Endothelial cell of umbilical vein (primary cell): Measurements from ENCODE around the gene AMZ1. TPM values are rescaled to one million over a fixed set of nuclear protein-coding genes. Genes with fewer than 3 reads are reported as not detected.
"Not testable (repeated sequence)": the region's sequence is repeated elsewhere in the genome, so short reads cannot be mapped to it uniquely, and the experiment has no call there.

Experiments used
- BruUV-seq: library from RNA; stranded (reverse); fragments of 400-500 nt; replicated peaks from 2 replicates; lab custom pipeline; 2021; lab: Mats Ljungman, UMichigan
- CTCF ChIA-PET: fragments of 300-600, 350-600 bp; sonication (Branson Sonifier 250); formaldehyde crosslinking; loops from one replicate; lab custom pipeline; 2021; ENCODE audit warnings: antibody characterized with exemption, inconsistent platforms; lab: Charles Lee
- POLR2A ChIA-PET: fragments of 300-600, 350-600 bp; sonication (Branson Sonifier 250); formaldehyde crosslinking; loops from one replicate; lab custom pipeline; 2021; ENCODE audit warnings: antibody characterized with exemption, inconsistent platforms; lab: Charles Lee
- DNase-seq: peaks from one replicate; pipeline ENCODE4 v3.0.0-alpha.2; 2011; ENCODE audit warnings: low read depth, low spot score
- FAIRE-seq: peaks from 2 replicates; lab custom pipeline; 2011; peaks lifted over from hg19 to GRCh38; lab: Jason Lieb, UNC
- H2AFZ ChIP-seq: 2 replicates; pipeline ENCODE4 v1.6.0; 2012; ENCODE audit warnings: low read depth, low read length, control low read depth, inconsistent platforms
- H3K27ac ChIP-seq: 2 replicates; pipeline ENCODE4 v1.5.1; 2011; ENCODE audit warnings: low read depth, mild to moderate bottlenecking, control low read depth, low read length, moderate library complexity; ENCODE audit not compliant: insufficient read depth
- H3K27me3 ChIP-seq, 2 experiments: 2 replicates each; pipeline versions ENCODE4 v1.6.0 to v1.6.1; 2011; ENCODE audit warnings: low read length in 2 of 2, mixed read lengths in 1 of 2; ENCODE audit not compliant: control insufficient read depth in 2 of 2, insufficient read depth in 2 of 2
- H3K36me3 ChIP-seq, 2 experiments: 2 replicates in 1 of 2; 3 replicates in 1 of 2; pipeline ENCODE4 v1.5.1; 2011; ENCODE audit warnings: low read length in 2 of 2, mild to moderate bottlenecking in 1 of 2, moderate library complexity in 1 of 2; ENCODE audit not compliant: control insufficient read depth in 2 of 2, insufficient read depth in 2 of 2; ENCODE audit errors: extremely low read depth in 1 of 2
- H3K4me1 ChIP-seq: 3 replicates; pipeline ENCODE4 v1.5.1; 2011; ENCODE audit warnings: mild to moderate bottlenecking, low read length; ENCODE audit not compliant: control insufficient read depth, insufficient read depth; ENCODE audit errors: extremely low read depth
- H3K4me2 ChIP-seq: 2 replicates; pipeline ENCODE4 v1.6.1; 2011; ENCODE audit warnings: low read length, control low read depth, mixed read lengths; ENCODE audit not compliant: insufficient read depth
- H3K4me3 ChIP-seq, 3 experiments: fragments of 200-600 bp in 1 of 3; sonication (generic), shearing (Covaris generic) in 1 of 3; replicated peaks in 1 of 3; 2 replicates each; pipeline ENCODE4 v1.5.1; 2011 to 2016; ENCODE audit warnings: control low read depth in 3 of 3, low read length in 3 of 3, mild to moderate bottlenecking in 2 of 3, inconsistent platforms in 1 of 3, low read depth in 1 of 3, moderate library complexity in 1 of 3; ENCODE audit not compliant: insufficient read depth in 1 of 3
- H3K79me2 ChIP-seq: 2 replicates; pipeline ENCODE4 v1.6.0; 2012; ENCODE audit warnings: low read length, inconsistent platforms; ENCODE audit not compliant: control insufficient read depth, insufficient read depth
- H3K9ac ChIP-seq: replicated peaks from 2 replicates; pipeline ENCODE3; 2011; ENCODE audit warnings: low read length, control low read depth; ENCODE audit not compliant: insufficient read depth; ENCODE audit errors: extremely low read depth
- H3K9me1 ChIP-seq: replicated peaks from 3 replicates; pipeline ENCODE4 v1.6.0; 2011; ENCODE audit warnings: mild to moderate bottlenecking, low read length; ENCODE audit not compliant: control insufficient read depth, insufficient read depth; ENCODE audit errors: extremely low read depth
- H3K9me3 ChIP-seq: replicated peaks from 2 replicates; pipeline ENCODE4 v1.5.1; 2012; ENCODE audit warnings: low read length, inconsistent platforms; ENCODE audit not compliant: control insufficient read depth, insufficient read depth
- H4K20me1 ChIP-seq: replicated peaks from 2 replicates; pipeline ENCODE3; 2011; ENCODE audit warnings: mild to moderate bottlenecking, low read length; ENCODE audit not compliant: control insufficient read depth, insufficient read depth; ENCODE audit errors: extremely low read depth
- GATA2 ChIP-seq: IDR thresholded peaks from 2 replicates; pipeline ENCODE4 v1.7.0; 2011; ENCODE audit warnings: low read depth, mild to moderate bottlenecking, moderate library complexity, mixed read lengths, low read length; ENCODE audit not compliant: insufficient read length, insufficient read depth
- JUN ChIP-seq: IDR thresholded peaks from 2 replicates; pipeline ENCODE4 v1.6.1; 2011; ENCODE audit warnings: borderline replicate concordance, low read depth; ENCODE audit not compliant: insufficient read length, insufficient read depth
- MAX ChIP-seq: IDR thresholded peaks from 2 replicates; pipeline ENCODE4 v1.6.1; 2011; ENCODE audit not compliant: insufficient read depth, insufficient read length
- POLR2A ChIP-seq: IDR thresholded peaks from 2 replicates; pipeline ENCODE4 v1.6.1; 2012; ENCODE audit warnings: low read depth, mild to moderate bottlenecking, control low read depth, low read length
- POLR2AphosphoS5 ChIP-seq: IDR thresholded peaks from 2 replicates; pipeline ENCODE4 v1.6.1; 2012; ENCODE audit warnings: low read depth, mild to moderate bottlenecking, control low read depth, low read length, moderate library complexity; ENCODE audit not compliant: insufficient read depth
- dilution Hi-C: fragments of 300-500 bp; cut with MboI; formaldehyde crosslinking; loops from one replicate; pipeline ENCODE4 v1.15.0; 2019; ENCODE audit warnings: low sequenced_read_pairs; ENCODE audit not compliant: extremely low pct_ligation_motif_present
- intact Hi-C: fragments of 100-400 bp; cut with micrococcal nuclease; formaldehyde crosslinking; loops from one replicate; pipeline ENCODE4 v1.10.0; 2022
- polyA plus RNA-seq, 4 experiments: library from polyadenylated mRNA; depleted of rRNA in 3 of 4; stranded (reverse) in 3 of 4; unstranded in 1 of 4; fragments of >200 nt; gene quantifications; 2 replicates each; pipeline versions ENCODE4 v1.2.1 to v1.2.3, GENCODE V29; 2011 to 2012; ENCODE audit warnings: missing spikeins in 1 of 4
- total RNA-seq: library from RNA; stranded (reverse); gene quantifications from 2 replicates; pipeline ENCODE4 v1.2.3, GENCODE V29; 2021

The AMZ1 gene
- total and polyA plus RNA-seq, 2 donors (not counting 3 experiments of a cell fraction or from before 2014, with no cell fraction given): not detected

DNA sequence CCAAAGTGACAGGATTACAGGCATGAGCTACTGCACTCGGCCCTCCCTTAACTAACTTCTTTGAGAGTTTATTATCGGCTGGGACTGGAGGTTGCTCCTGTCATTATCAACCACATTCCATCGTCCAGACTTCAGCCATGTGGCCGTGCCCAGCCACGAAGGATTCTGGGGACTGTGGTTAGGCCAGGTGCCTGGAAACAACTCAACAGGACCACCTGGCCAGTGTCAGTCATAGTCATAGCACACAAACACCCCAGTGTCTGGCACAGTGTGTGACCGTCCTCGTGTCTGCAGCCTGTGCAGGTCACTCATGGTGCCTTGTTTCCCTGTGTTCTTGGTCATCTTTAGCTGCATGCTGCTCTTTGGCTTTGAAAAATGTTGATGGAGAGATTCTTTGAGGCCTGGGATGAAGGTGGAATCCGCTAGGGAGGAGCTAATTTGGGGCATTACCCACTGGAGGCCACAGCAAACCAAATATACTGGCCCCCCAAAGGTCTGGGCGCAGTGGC lies 12.7 kb upstream of the AMZ1 start:
- no peak overlapping the region for H3K4me2 ChIP-seq
- POLR2A ChIA-PET: no interaction called here
- H2AFZ ChIP-seq: no peak overlapping the region
- H3K4me3 ChIP-seq: no peak overlapping the region
- BruUV-seq: no TSS peak
- FAIRE-seq (no peak), DNase-seq (no peak)
- H4K20me1 ChIP-seq: no peaks in the 10 kb centered on the region
- dilution Hi-C loops: no loop called here
- no peaks in the 10 kb centered on the region for H3K36me3 ChIP-seq
- H3K9me1 ChIP-seq: no peaks in the 10 kb centered on the region
- H3K79me2 ChIP-seq: no peaks in the 10 kb centered on the region
- intact Hi-C loops: no loop called here
- CTCF ChIA-PET: no interaction called here
- no peaks in the 10 kb centered on the region for H3K9me3 ChIP-seq
- H3K9ac ChIP-seq: no peak overlapping the region
- H3K4me1 ChIP-seq: no peaks in the 10 kb centered on the region
- H3K27ac ChIP-seq: no peak overlapping the region
- TF ChIP-seq JUN (no peak), POLR2A (no peak), MAX (no peak), POLR2AphosphoS5 (no peak), GATA2 (no peak)
- no peaks in the 10 kb centered on the region for H3K27me3 ChIP-seq

GRCh38 chr7:2676576-2676975 lies 11.4 kb upstream of the AMZ1 start:
- FAIRE-seq, CTCF ChIA-PET, H3K9me1 ChIP-seq, H3K9ac ChIP-seq, H3K4me2 ChIP-seq, H3K4me3 ChIP-seq, intact Hi-C loops, POLR2A ChIA-PET, H4K20me1 ChIP-seq, dilution Hi-C loops, H3K27me3 ChIP-seq, H3K27ac ChIP-seq, DNase-seq, H3K36me3 ChIP-seq, H3K79me2 ChIP-seq, H3K9me3 ChIP-seq, H2AFZ ChIP-seq, BruUV-seq, H3K4me1 ChIP-seq: not testable (repeated sequence)

GRCh38 chr7:2678454-2678853 lies 9.5 kb upstream of the AMZ1 start:
- H3K36me3 ChIP-seq, H3K79me2 ChIP-seq, CTCF ChIA-PET, H3K4me3 ChIP-seq, POLR2A ChIA-PET, H3K4me2 ChIP-seq, H3K4me1 ChIP-seq, FAIRE-seq, DNase-seq, BruUV-seq, H3K27ac ChIP-seq, H2AFZ ChIP-seq, H3K9ac ChIP-seq, H4K20me1 ChIP-seq, dilution Hi-C loops, H3K9me3 ChIP-seq, H3K27me3 ChIP-seq, intact Hi-C loops, H3K9me1 ChIP-seq: not testable (repeated sequence)
